Measurements from ENCODE around the gene RECQL5. TPM values are rescaled to one million over a fixed set of nuclear protein-coding genes. Genes with fewer than 3 reads are reported as not detected.
A peak's percentile ranks its signal among the peaks of the same experiment; 100 is the strongest.

RECQL5 gene
- total and polyA plus RNA-seq, 2 of the 8 experiments (the other 6 are each of a cell fraction or from before 2014, with no cell fraction given): 15.1 to 41.1 TPM

DNA sequence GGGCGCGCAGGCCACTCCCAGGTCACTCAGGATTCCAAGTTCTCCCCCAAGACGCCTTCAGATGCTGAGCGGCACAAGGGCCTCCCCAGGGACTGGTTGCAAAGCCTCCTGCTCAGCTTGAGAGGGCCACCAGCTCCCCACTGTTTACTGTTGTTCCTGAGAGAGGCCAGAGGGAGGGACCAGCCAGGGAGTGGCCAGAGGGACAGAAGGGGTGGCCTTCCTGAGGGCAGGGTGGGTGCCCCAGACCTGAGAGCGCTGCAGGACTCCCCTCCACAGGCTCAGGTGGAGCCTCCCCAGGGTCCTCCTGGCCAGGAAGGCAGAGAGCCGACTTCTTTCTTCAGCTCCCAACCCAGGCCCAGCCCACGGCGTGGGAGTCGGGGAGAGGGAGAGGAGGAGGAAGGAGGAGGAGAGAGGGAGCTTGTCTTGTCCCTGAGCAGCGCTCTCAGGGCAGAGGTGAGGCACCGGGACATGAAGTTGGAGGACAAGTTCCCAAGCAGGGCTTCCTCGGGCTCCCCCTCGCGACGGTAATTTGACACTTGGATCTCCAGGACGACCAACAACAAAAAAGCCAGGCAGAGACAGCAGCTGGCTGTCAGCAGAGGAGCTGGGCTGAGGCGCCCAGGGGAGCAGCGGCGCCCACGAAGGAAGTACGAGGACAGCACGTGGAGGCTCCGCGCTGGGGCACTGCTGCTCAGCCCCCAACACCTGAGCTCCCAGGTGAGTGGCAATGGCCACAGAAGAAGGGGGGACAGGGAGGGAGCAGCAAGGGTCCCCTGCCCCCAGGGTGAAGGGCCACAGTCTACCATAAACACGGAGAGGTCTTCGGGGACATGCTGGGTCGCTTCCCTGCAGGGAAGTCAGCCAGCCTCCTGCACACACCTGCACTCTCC lies 33.2 kb downstream of the RECQL5 start:
- 23% methylated on average over 26 of the region's 27 CpGs; no CpG with 5 or more reads in 1 of the 2 experiments for whole genome bisulfite sequencing, 2 experiments (ENCODE audit: extremely low coverage in 1 of 2, insufficient coverage in 1 of 2, insufficient read length in 1 of 2, insufficient replicate concordance in 2 of 2, low coverage in 1 of 2, low lambda C conversion rate in 2 of 2, missing lambda C conversion rate in 1 of 2)
- Histone ChIP-seq H4K5ac (ENCODE audit: insufficient read length, low read depth, low read length) (no peak overlapping the region), H3K18ac (ENCODE audit: extremely low read depth, low read length) (0 out of 2 replicates have a peak overlapping the region, but pooled peaks have one; percentile 28), H4K8ac (ENCODE audit: extremely low read depth, insufficient read depth, low read length) (no peak overlapping the region), H3K56ac (replicated peaks; ENCODE audit: insufficient read length, low read depth, low read length) (no peak overlapping the region), H3K79me1 (ENCODE audit: low read depth, low read length) (no peaks in the 10 kb centered on the region), H3K23me2 (ENCODE audit: low read depth, low read length) (no peaks in the 10 kb centered on the region), H3K4me1 (replicated peaks in 1 of 4; ENCODE audit: control insufficient read depth in 3 of 4, insufficient read depth in 4 of 4, low read length in 3 of 4) (peaks cover 0 to 16% (median 11%) of the 10 kb centered on the region in 4 experiments; a peak in 5 of 7 replicates), H3K27me3 (replicated peaks in 1 of 4; ENCODE audit: control insufficient read depth in 3 of 4, extremely low read depth in 1 of 4, insufficient read depth in 3 of 4, low read length in 3 of 4) (no peaks in the 10 kb centered on the region), H3K27ac (ENCODE audit: low read depth, low read length) (no peak overlapping the region), H3K9ac (replicated peaks in 1 of 4; ENCODE audit: extremely low read depth in 1 of 4, low read depth in 3 of 4, low read length in 3 of 4) (no peak overlapping the region), H3K4me3 (ENCODE audit: extremely low read depth in 1 of 4, insufficient read depth in 2 of 4, low read depth in 3 of 4, low read length in 4 of 4) (peak overlapping the region in 1 of 4 experiments; percentile 16; a peak in 3 of 8 replicates), H2BK5ac (ENCODE audit: low read depth, low read length) (no peak overlapping the region), H4K91ac (replicated peaks; ENCODE audit: insufficient read length, low read length) (no peak overlapping the region), H3K23ac (ENCODE audit: insufficient read length) (no peak overlapping the region), H3K14ac (ENCODE audit: insufficient read length) (no peak overlapping the region), H3K36me3 (ENCODE audit: control insufficient read depth in 2 of 4, insufficient read depth in 4 of 4, low read length in 3 of 4) (peaks cover 0 to 3% (median under 1%) of the 10 kb centered on the region in 4 experiments; a peak in 2 of 8 replicates), H3K4ac (replicated peaks; ENCODE audit: insufficient read length, low read depth, low read length) (no peak overlapping the region), H3K79me2 (ENCODE audit: control insufficient read depth in 1 of 2, insufficient read depth in 2 of 2, low read length in 2 of 2) (no peaks in the 10 kb centered on the region), H2BK12ac (ENCODE audit: low read depth, low read length) (0 out of 2 replicates have a peak overlapping the region, but pooled peaks have one; percentile 4), H3K4me2 (ENCODE audit: insufficient read depth in 1 of 2, low read depth in 2 of 2, low read length in 2 of 2) (peak overlapping the region; percentile 20 to 54), H2AK5ac (ENCODE audit: low read depth, low read length) (no peak overlapping the region), H2BK15ac (ENCODE audit: low read length) (no peak overlapping the region), H2AFZ (ENCODE audit: low read length) (no peak overlapping the region), H3K9me3 (ENCODE audit: insufficient read depth in 2 of 2, low read depth in 1 of 2, low read length in 1 of 2) (no peaks in the 10 kb centered on the region), H4K20me1 (replicated peaks in 1 of 2; ENCODE audit: control insufficient read depth in 1 of 2, insufficient read depth in 2 of 2, low read length in 2 of 2) (peaks cover 5 to 20% of the 10 kb centered on the region in 2 experiments), H2BK120ac (replicated peaks; ENCODE audit: low read depth, low read length) (no peak overlapping the region), H2BK20ac (ENCODE audit: low read length) (no peak overlapping the region)
- FAIRE-seq: peak; percentile 82
- POLR2A ChIA-PET (ENCODE audit: partially characterized antibody): interaction anchor here (0.8 to 3.4 kb wide), 21 partner anchors 9 to 1196 kb away, joined by 3 to 19 read pairs (median 4); partner anchors contain the start of genes RECQL5 and SAP30BP
- peak; percentile 74 to 92 for DNase-seq (ENCODE audit: low read depth in 1 of 2, low spot score in 2 of 2)
- CTCF ChIA-PET (ENCODE audit: partially characterized antibody): interaction anchor here (0.6 to 59.2 kb wide), 58 partner anchors 10 to 403 kb away, joined by 3 to 2200 read pairs (median 5); partner anchors contain the start of genes RECQL5, SAP30BP, SMIM5 and TSEN54
- TF ChIP-seq USF2 (IDR thresholded peaks at IDR 0.05; ENCODE audit: low read length) (no peak), ATF2 (IDR thresholded peaks at IDR 0.05; ENCODE audit: low read length) (no peak), EGR1 (IDR thresholded peaks at IDR 0.05; ENCODE audit: borderline replicate concordance, low read depth, low read length) (no peak), YY1 (IDR thresholded peaks at IDR 0.05; ENCODE audit: low read depth, low read length) (no peak), SP4 (IDR thresholded peaks at IDR 0.05; ENCODE audit: low read length) (no peak), ASH2L (IDR thresholded peaks at IDR 0.05; ENCODE audit: low read length) (no peak), RNF2 (IDR thresholded peaks at IDR 0.05; ENCODE audit: borderline replicate concordance, low read depth, low read length, missing control alignments, poor library complexity, severe bottlenecking) (no peak)

All from H1 (cell line).